Liver (tissue), 9 donors: ENCODE data around the gene CYLD. TPM values are rescaled to one million over a fixed set of nuclear protein-coding genes. Genes with fewer than 3 reads are reported as not detected.

Source experiments
- DNase-seq: peaks from one replicate; pipeline ENCODE4 v3.0.0-alpha.2; 2017; ENCODE audit warnings: low spot score
- H3K27ac ChIP-seq, 2 donors: one replicate each; pipeline ENCODE4 v1.7.0; 2013; ENCODE audit warnings: inconsistent platforms in 2 of 2, low read length in 2 of 2, control low read depth in 1 of 2, low read depth in 1 of 2, mild to moderate bottlenecking in 1 of 2
- H3K27me3 ChIP-seq, 4 donors: one replicate each; pipeline versions ENCODE4 v1.6.1 to v1.7.0; 2013; ENCODE audit warnings: low read length in 3 of 4, inconsistent platforms in 1 of 4, mild to moderate bottlenecking in 1 of 4, moderate library complexity in 1 of 4; ENCODE audit not compliant: control insufficient read depth in 4 of 4, insufficient read depth in 4 of 4
- H3K36me3 ChIP-seq, 4 donors: one replicate each; pipeline versions ENCODE4 v1.6.1 to v1.7.0; 2013; ENCODE audit warnings: low read length in 3 of 4, mild to moderate bottlenecking in 3 of 4, low read depth in 1 of 4, moderate library complexity in 1 of 4; ENCODE audit not compliant: control insufficient read depth in 4 of 4, insufficient read depth in 3 of 4
- H3K4me1 ChIP-seq, 4 donors: one replicate each; pipeline versions ENCODE4 v1.6.1 to v1.7.0; 2013; ENCODE audit warnings: low read length in 3 of 4, mild to moderate bottlenecking in 3 of 4, moderate library complexity in 1 of 4; ENCODE audit not compliant: control insufficient read depth in 4 of 4, insufficient read depth in 4 of 4
- H3K4me3 ChIP-seq, 3 donors: one replicate each; pipeline versions ENCODE4 v1.6.1 to v1.7.0; 2013; ENCODE audit warnings: low read length in 3 of 3, control low read depth in 1 of 3, low read depth in 1 of 3, mild to moderate bottlenecking in 1 of 3
- H3K9ac ChIP-seq, 2 donors: one replicate each; pipeline ENCODE4 v1.7.0; 2013; ENCODE audit warnings: low read length in 2 of 2, mild to moderate bottlenecking in 2 of 2, moderate library complexity in 2 of 2, control low read depth in 1 of 2, low read depth in 1 of 2
- H3K9me3 ChIP-seq, 4 donors: one replicate each; pipeline versions ENCODE4 v1.6.1 to v1.7.0; 2013; ENCODE audit warnings: low read length in 3 of 4; ENCODE audit not compliant: control insufficient read depth in 4 of 4
- FOXA1 ChIP-seq: IDR thresholded peaks from 2 replicates; pipeline ENCODE4 v1.6.1; 2016; ENCODE audit warnings: antibody characterized with exemption
- FOXA2 ChIP-seq: IDR thresholded peaks from 2 replicates; pipeline ENCODE4 v1.6.1; 2016; ENCODE audit warnings: antibody characterized with exemption
- GABPA ChIP-seq, 2 donors: IDR thresholded peaks in 1 of 2; conservative IDR thresholded peaks in 1 of 2; 2 replicates each; pipeline ENCODE4 v1.6.1; 2016; ENCODE audit warnings: antibody characterized with exemption in 2 of 2, mild to moderate bottlenecking in 1 of 2, moderate library complexity in 1 of 2
- HNF4A ChIP-seq, 2 donors: conservative IDR thresholded peaks; 2 replicates each; pipeline ENCODE4 v1.6.1; 2016; ENCODE audit warnings: antibody characterized with exemption in 2 of 2, mild to moderate bottlenecking in 2 of 2
- HNF4G ChIP-seq: IDR thresholded peaks from 2 replicates; pipeline ENCODE4 v1.6.1; 2016; ENCODE audit warnings: antibody characterized with exemption
- JUND ChIP-seq, 2 donors: IDR thresholded peaks; 2 replicates each; pipeline ENCODE4 v1.6.1; 2016; ENCODE audit warnings: antibody characterized with exemption in 2 of 2
- NR2F2 ChIP-seq: IDR thresholded peaks from 2 replicates; pipeline ENCODE4 v1.6.1; 2016; ENCODE audit warnings: antibody characterized with exemption
- RAD21 ChIP-seq, 2 donors: IDR thresholded peaks; 2 replicates each; pipeline ENCODE4 v1.6.1; 2016; ENCODE audit warnings: antibody characterized with exemption in 2 of 2, mild to moderate bottlenecking in 2 of 2
- RXRA ChIP-seq, 2 donors: IDR thresholded peaks; 2 replicates each; pipeline ENCODE4 v1.6.1; 2017 to 2018; ENCODE audit warnings: antibody characterized with exemption in 2 of 2, mild to moderate bottlenecking in 1 of 2
- SP1 ChIP-seq: IDR thresholded peaks from 2 replicates; pipeline ENCODE4 v1.6.1; 2018; ENCODE audit warnings: antibody characterized with exemption, mild to moderate bottlenecking
- TAF1 ChIP-seq: conservative IDR thresholded peaks from 2 replicates; pipeline ENCODE4 v1.6.1; 2016; ENCODE audit warnings: antibody characterized with exemption, mild to moderate bottlenecking
- YY1 ChIP-seq: IDR thresholded peaks from 2 replicates; pipeline ENCODE4 v1.6.1; 2016; ENCODE audit warnings: antibody characterized with exemption, mild to moderate bottlenecking
- WGBS: extraction: QIAGEN DNeasy Blood & Tissue Kit; methylation state at CpG from one replicate; pipeline ENCODE4 v1.1.7; 2013; 5-methylcytosine and 5-hydroxymethylcytosine counted together
- polyA plus RNA-seq, 2 donors: library from polyadenylated mRNA; stranded (reverse) in 1 of 2; unstranded in 1 of 2; fragments of 200-250 nt in 1 of 2; fragments of >200 nt in 1 of 2; fragmentation: Nextera tagmentation in 1 of 2; extraction: Ambion mirVana in 1 of 2; gene quantifications; one replicate each; pipeline versions ENCODE4 v1.2.1 to v1.2.3, GENCODE V29; 2013 to 2015
- total RNA-seq, 2 donors: library from RNA; depleted of rRNA; stranded (reverse); fragments of >200 nt; gene quantifications; one replicate each; pipeline ENCODE4 v1.2.3, GENCODE V29; 2014
- TF ChIP-seq, protein P1 (sequence below): fragments of 150-350 bp; IDR thresholded peaks from 2 replicates; pipeline ENCODE4 v1.5.1; 2017; ENCODE audit warnings: improper control_type of control experiment, low read depth, low read length; ENCODE audit not compliant: missing input control
- TF ChIP-seq, protein P2 (sequence below): IDR thresholded peaks from 2 replicates; pipeline ENCODE4 v1.6.1; 2016; ENCODE audit warnings: antibody characterized with exemption
- TF ChIP-seq, protein P3 (sequence below): IDR thresholded peaks from 2 replicates; pipeline ENCODE4 v1.6.1; 2016; ENCODE audit warnings: antibody characterized with exemption
- TF ChIP-seq, protein P4 (sequence below): IDR thresholded peaks from 2 replicates; pipeline ENCODE4 v1.6.1; 2016; ENCODE audit warnings: antibody characterized with exemption, mild to moderate bottlenecking
- TF ChIP-seq, protein P5 (sequence below): IDR thresholded peaks from 2 replicates; pipeline ENCODE4 v1.6.1; 2016; ENCODE audit warnings: antibody characterized with exemption
- donor health status: healthy.
- donor health status: healthy.
- donor health status: healthy.
- donor health status: healthy.
- donor health status: healthy.

Gene CYLD
- total and polyA plus RNA-seq, 4 donors: 8.2 to 42.7 (median 13.8) TPM

DNA sequence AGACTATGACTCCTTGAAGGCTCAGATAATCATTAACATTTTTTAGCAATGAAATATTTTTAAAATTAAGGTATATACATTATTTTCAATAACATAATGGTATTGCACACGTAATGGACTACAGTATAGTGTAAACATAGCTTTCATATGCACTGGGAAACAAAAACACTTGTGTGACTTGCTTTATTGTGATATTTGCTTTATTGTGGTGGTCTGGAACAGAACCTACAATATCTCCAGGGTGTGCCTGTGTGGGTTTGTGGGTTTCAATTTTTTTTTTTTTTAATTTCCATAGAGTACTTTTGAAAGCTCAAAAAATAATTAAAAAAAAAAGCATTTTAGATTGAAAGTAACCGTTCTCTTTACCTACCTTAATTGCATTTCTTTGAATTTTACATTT is 25.3 kb downstream of the CYLD start:
- no peak for DNase-seq
- Histone ChIP-seq H3K9ac (no peak overlapping the region), H3K9me3 (peaks cover 0 to 2% (median 0%) of the 10 kb centered on the region in 4 donors), H3K4me3 (no peak overlapping the region), H3K27me3 (no peaks in the 10 kb centered on the region), H3K4me1 (no peaks in the 10 kb centered on the region), H3K36me3 (peaks cover 0 to 30% (median 16%) of the 10 kb centered on the region in 4 donors), H3K27ac (no peak overlapping the region)
- WGBS: 96% methylated on average over 2 of the region's 2 CpGs
- TF ChIP-seq, protein P1, sequence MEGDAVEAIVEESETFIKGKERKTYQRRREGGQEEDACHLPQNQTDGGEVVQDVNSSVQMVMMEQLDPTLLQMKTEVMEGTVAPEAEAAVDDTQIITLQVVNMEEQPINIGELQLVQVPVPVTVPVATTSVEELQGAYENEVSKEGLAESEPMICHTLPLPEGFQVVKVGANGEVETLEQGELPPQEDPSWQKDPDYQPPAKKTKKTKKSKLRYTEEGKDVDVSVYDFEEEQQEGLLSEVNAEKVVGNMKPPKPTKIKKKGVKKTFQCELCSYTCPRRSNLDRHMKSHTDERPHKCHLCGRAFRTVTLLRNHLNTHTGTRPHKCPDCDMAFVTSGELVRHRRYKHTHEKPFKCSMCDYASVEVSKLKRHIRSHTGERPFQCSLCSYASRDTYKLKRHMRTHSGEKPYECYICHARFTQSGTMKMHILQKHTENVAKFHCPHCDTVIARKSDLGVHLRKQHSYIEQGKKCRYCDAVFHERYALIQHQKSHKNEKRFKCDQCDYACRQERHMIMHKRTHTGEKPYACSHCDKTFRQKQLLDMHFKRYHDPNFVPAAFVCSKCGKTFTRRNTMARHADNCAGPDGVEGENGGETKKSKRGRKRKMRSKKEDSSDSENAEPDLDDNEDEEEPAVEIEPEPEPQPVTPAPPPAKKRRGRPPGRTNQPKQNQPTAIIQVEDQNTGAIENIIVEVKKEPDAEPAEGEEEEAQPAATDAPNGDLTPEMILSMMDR: no peak
- TF ChIP-seq, protein P2, sequence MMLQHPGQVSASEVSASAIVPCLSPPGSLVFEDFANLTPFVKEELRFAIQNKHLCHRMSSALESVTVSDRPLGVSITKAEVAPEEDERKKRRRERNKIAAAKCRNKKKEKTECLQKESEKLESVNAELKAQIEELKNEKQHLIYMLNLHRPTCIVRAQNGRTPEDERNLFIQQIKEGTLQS: no peak
- TF ChIP-seq, protein P3, sequence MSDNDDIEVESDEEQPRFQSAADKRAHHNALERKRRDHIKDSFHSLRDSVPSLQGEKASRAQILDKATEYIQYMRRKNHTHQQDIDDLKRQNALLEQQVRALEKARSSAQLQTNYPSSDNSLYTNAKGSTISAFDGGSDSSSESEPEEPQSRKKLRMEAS: no peak
- TF ChIP-seq, protein P4, sequence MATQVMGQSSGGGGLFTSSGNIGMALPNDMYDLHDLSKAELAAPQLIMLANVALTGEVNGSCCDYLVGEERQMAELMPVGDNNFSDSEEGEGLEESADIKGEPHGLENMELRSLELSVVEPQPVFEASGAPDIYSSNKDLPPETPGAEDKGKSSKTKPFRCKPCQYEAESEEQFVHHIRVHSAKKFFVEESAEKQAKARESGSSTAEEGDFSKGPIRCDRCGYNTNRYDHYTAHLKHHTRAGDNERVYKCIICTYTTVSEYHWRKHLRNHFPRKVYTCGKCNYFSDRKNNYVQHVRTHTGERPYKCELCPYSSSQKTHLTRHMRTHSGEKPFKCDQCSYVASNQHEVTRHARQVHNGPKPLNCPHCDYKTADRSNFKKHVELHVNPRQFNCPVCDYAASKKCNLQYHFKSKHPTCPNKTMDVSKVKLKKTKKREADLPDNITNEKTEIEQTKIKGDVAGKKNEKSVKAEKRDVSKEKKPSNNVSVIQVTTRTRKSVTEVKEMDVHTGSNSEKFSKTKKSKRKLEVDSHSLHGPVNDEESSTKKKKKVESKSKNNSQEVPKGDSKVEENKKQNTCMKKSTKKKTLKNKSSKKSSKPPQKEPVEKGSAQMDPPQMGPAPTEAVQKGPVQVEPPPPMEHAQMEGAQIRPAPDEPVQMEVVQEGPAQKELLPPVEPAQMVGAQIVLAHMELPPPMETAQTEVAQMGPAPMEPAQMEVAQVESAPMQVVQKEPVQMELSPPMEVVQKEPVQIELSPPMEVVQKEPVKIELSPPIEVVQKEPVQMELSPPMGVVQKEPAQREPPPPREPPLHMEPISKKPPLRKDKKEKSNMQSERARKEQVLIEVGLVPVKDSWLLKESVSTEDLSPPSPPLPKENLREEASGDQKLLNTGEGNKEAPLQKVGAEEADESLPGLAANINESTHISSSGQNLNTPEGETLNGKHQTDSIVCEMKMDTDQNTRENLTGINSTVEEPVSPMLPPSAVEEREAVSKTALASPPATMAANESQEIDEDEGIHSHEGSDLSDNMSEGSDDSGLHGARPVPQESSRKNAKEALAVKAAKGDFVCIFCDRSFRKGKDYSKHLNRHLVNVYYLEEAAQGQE: no peak
- TF ChIP-seq TAF1 (no peak), RAD21 (IDR thresholded peaks at IDR 0.05) (no peak), JUND (IDR thresholded peaks at IDR 0.05) (no peak), HNF4A (conservative IDR thresholded peaks at IDR 0.05) (no peak), SP1 (no peak), HNF4G (no peak), YY1 (no peak), RXRA (IDR thresholded peaks at IDR 0.05) (no peak), FOXA1 (no peak), FOXA2 (no peak), GABPA (IDR thresholded peaks at IDR 0.05 in 1 of 2, conservative IDR thresholded peaks at IDR 0.05 in 1 of 2) (no peak), NR2F2 (no peak)
- TF ChIP-seq, protein P5, sequence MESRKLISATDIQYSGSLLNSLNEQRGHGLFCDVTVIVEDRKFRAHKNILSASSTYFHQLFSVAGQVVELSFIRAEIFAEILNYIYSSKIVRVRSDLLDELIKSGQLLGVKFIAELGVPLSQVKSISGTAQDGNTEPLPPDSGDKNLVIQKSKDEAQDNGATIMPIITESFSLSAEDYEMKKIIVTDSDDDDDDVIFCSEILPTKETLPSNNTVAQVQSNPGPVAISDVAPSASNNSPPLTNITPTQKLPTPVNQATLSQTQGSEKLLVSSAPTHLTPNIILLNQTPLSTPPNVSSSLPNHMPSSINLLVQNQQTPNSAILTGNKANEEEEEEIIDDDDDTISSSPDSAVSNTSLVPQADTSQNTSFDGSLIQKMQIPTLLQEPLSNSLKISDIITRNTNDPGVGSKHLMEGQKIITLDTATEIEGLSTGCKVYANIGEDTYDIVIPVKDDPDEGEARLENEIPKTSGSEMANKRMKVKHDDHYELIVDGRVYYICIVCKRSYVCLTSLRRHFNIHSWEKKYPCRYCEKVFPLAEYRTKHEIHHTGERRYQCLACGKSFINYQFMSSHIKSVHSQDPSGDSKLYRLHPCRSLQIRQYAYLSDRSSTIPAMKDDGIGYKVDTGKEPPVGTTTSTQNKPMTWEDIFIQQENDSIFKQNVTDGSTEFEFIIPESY: no peak

DNA sequence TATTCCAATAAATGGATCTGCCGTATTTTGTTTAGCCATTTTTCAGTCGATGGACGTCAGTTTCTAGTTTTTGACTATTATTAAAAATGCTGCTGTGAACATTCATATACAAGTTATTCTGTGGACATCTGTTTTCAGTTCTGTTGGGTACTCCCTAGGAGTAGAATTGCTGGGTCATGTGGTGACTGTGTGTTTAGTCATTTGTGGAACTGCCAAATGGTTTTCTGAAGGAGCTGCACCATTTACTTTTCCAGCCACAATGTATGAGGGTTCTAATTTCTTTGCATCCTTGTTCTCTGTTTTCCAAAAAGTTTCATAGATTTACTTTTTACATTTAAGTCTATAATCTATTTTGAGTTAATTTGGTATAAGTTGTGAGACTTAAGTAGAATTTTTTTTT is 29.5 kb downstream of the CYLD start:
- no peaks in the 10 kb centered on the region for H3K27me3 ChIP-seq
- 96% methylated on average over 3 of the region's 3 CpGs for WGBS
- DNase-seq: no peak
- H3K9me3 ChIP-seq: no peaks in the 10 kb centered on the region
- H3K9ac ChIP-seq: no peak overlapping the region
- peaks cover 0 to 1% (median 0%) of the 10 kb centered on the region in 4 donors for H3K4me1 ChIP-seq
- no peak overlapping the region for H3K27ac ChIP-seq
- no peak for TF ChIP-seq JUND (IDR thresholded peaks at IDR 0.05)
- peaks cover 0 to 11% (median 5%) of the 10 kb centered on the region in 4 donors for H3K36me3 ChIP-seq
- H3K4me3 ChIP-seq: no peak overlapping the region
